HCT116 (cell line): Measurements from ENCODE around the gene KCNE4. TPM values are rescaled to one million over a fixed set of nuclear protein-coding genes. Genes with fewer than 3 reads are reported as not detected.

Experiments
- ATAC-seq: fragments of 200-7000 bp; cut with Tn5 transposase; 2 replicates; pipeline ENCODE4 v1.9.1; 2020; ENCODE audit warnings: mild to moderate bottlenecking, moderate library complexity
- BruUV-seq: library from RNA; stranded (reverse); fragments of 400-500 nt; replicated peaks from 2 replicates; lab custom pipeline; 2021; lab: Mats Ljungman, UMichigan
- CTCF ChIA-PET: fragments of 300-600 bp; sonication (Branson Sonifier 250); formaldehyde crosslinking; loops from one replicate; lab custom pipeline; 2021; ENCODE audit warnings: antibody characterized with exemption; lab: Charles Lee
- POLR2A ChIA-PET: fragments of 300-600, 350-600 bp; sonication (Branson Sonifier 250); formaldehyde crosslinking; loops from one replicate; lab custom pipeline; 2021; ENCODE audit warnings: antibody characterized with exemption; lab: Charles Lee
- RAD21 ChIA-PET, 2 experiments: fragments of 300-600 bp; sonication (Branson Sonifier 250); formaldehyde crosslinking; loops; one replicate each; lab custom pipeline; 2023; ENCODE audit warnings: low total read pairs in 2 of 2; ENCODE audit not compliant: uncharacterized antibody in 2 of 2, unreplicated experiment in 2 of 2, low non-redundant PET in 1 of 2; lab: Charles Lee
- DNase-seq: peaks from one replicate; pipeline ENCODE4 v3.0.0-alpha.2; 2010; ENCODE audit warnings: low read depth, low spot score
- H2AFZ ChIP-seq: fragments of 200-600 bp; shearing (Covaris generic), sonication (generic); 2 replicates; pipeline ENCODE4 v1.6.1; 2017; ENCODE audit warnings: low read depth, mixed run types, mixed read lengths, antibody characterized with exemption, low read length; ENCODE audit not compliant: poor library complexity, severe bottlenecking
- H3K27ac ChIP-seq: 2 replicates; pipeline ENCODE4 v1.5.1; 2012; ENCODE audit warnings: low read depth, low read length
- H3K27me3 ChIP-seq: fragments of 200-600 bp; sonication (generic); 2 replicates; pipeline ENCODE4 v1.6.1; 2016; ENCODE audit warnings: mixed run types, low read length, mixed read lengths; ENCODE audit not compliant: insufficient read depth
- H3K36me3 ChIP-seq, 2 experiments: fragments of 200-500 bp in 1 of 2; fragments of 200-600 bp in 1 of 2; sonication (Bioruptor generic) in 1 of 2; sonication (generic) in 1 of 2; 2 replicates each; pipeline versions ENCODE4 v1.5.1 to v1.6.1; 2014 to 2016; ENCODE audit warnings: low read length in 2 of 2, inconsistent platforms in 1 of 2, mixed read lengths in 1 of 2, mixed run types in 1 of 2; ENCODE audit not compliant: insufficient read depth in 2 of 2, control insufficient read depth in 1 of 2
- H3K4me1 ChIP-seq, 2 experiments: fragments of 200-600 bp in 1 of 2; sonication (generic) in 1 of 2; 2 replicates each; pipeline versions ENCODE4 v1.5.1 to v1.6.1; 2012 to 2017; ENCODE audit warnings: low read length in 2 of 2, inconsistent platforms in 1 of 2, mild to moderate bottlenecking in 1 of 2, mixed read lengths in 1 of 2, mixed run types in 1 of 2, moderate library complexity in 1 of 2; ENCODE audit not compliant: insufficient read depth in 2 of 2, control insufficient read depth in 1 of 2
- H3K4me2 ChIP-seq: fragments of 200-600 bp; sonication (generic); 2 replicates; pipeline ENCODE4 v1.6.1; 2017; ENCODE audit warnings: mixed run types, low read length, mixed read lengths
- H3K4me3 ChIP-seq, 2 experiments: fragments of 200-600 bp in 1 of 2; sonication (generic) in 1 of 2; replicated peaks in 1 of 2; 2 replicates each; pipeline ENCODE4 v1.5.1; 2011 to 2016; ENCODE audit warnings: low read length in 2 of 2, control low read depth in 1 of 2, low read depth in 1 of 2, mild to moderate bottlenecking in 1 of 2, mixed read lengths in 1 of 2, mixed run types in 1 of 2
- H3K79me2 ChIP-seq: fragments of 200-600 bp; sonication (generic); 2 replicates; pipeline ENCODE4 v1.6.1; 2017; ENCODE audit warnings: mild to moderate bottlenecking, mixed run types, low read length, moderate library complexity, mixed read lengths; ENCODE audit not compliant: insufficient read depth
- H3K9ac ChIP-seq: fragments of 200-600 bp; sonication (generic); 2 replicates; pipeline ENCODE4 v1.6.1; 2016; ENCODE audit warnings: low read length, mixed read lengths
- H3K9me2 ChIP-seq: fragments of 200-600 bp; sonication (generic), shearing (Covaris generic); 2 replicates; pipeline ENCODE4 v1.6.1; 2017; ENCODE audit warnings: mixed run types, mild to moderate bottlenecking, moderate library complexity; ENCODE audit not compliant: insufficient read depth
- H3K9me3 ChIP-seq, 2 experiments: fragments of 200-500 bp in 1 of 2; fragments of 200-600 bp in 1 of 2; sonication (Bioruptor generic) in 1 of 2; sonication (generic) in 1 of 2; 2 replicates each; pipeline ENCODE4 v1.6.1; 2014 to 2017; ENCODE audit warnings: low read length in 2 of 2, mixed read lengths in 2 of 2, inconsistent platforms in 1 of 2, low read depth in 1 of 2, mild to moderate bottlenecking in 1 of 2, mixed run types in 1 of 2, moderate library complexity in 1 of 2; ENCODE audit not compliant: control insufficient read depth in 1 of 2, insufficient read depth in 1 of 2
- H4K20me1 ChIP-seq: fragments of 200-600 bp; sonication (generic), shearing (Covaris generic); 2 replicates; pipeline ENCODE4 v1.6.1; 2017; ENCODE audit warnings: mixed run types, mild to moderate bottlenecking, moderate library complexity; ENCODE audit not compliant: insufficient read depth
- CBX3 ChIP-seq: IDR thresholded peaks from 2 replicates; pipeline ENCODE4 v1.6.1; 2012; ENCODE audit warnings: low read depth
- CEBPB ChIP-seq: IDR thresholded peaks from 2 replicates; pipeline ENCODE4 v1.6.1; 2012; ENCODE audit warnings: low read depth
- ELF1 ChIP-seq: IDR thresholded peaks from 2 replicates; pipeline ENCODE4 v1.6.1; 2012; ENCODE audit warnings: low read depth, borderline replicate concordance
- EZH2 ChIP-seq: fragments of 200-600 bp; sonication (generic); IDR thresholded peaks from 2 replicates; pipeline ENCODE4 v1.6.1; 2017; ENCODE audit warnings: antibody characterized with exemption, mixed run types
- EZH2phosphoT487 ChIP-seq: fragments of 200-600 bp; IDR thresholded peaks from 2 replicates; pipeline ENCODE4 v1.6.1; 2018; ENCODE audit warnings: antibody characterized with exemption, borderline replicate concordance
- FOSL1 ChIP-seq: IDR thresholded peaks from 2 replicates; pipeline ENCODE4 v1.6.1; 2012; ENCODE audit warnings: low read depth
- JUND ChIP-seq: IDR thresholded peaks from 2 replicates; pipeline ENCODE4 v1.6.1; 2012
- POLR2A ChIP-seq: IDR thresholded peaks from 2 replicates; pipeline ENCODE4 v1.7.0; 2011; ENCODE audit warnings: borderline replicate concordance; ENCODE audit not compliant: insufficient read depth, insufficient read length; ENCODE audit errors: extremely low read depth
- POLR2AphosphoS5 ChIP-seq: IDR thresholded peaks from 2 replicates; pipeline ENCODE4 v1.6.1; 2011; ENCODE audit warnings: mild to moderate bottlenecking, low read depth, low read length, moderate library complexity
- SIN3A ChIP-seq: IDR thresholded peaks from 2 replicates; pipeline ENCODE4 v1.6.1; 2012; ENCODE audit warnings: low read depth
- SRF ChIP-seq: IDR thresholded peaks from 2 replicates; pipeline ENCODE4 v1.6.1; 2012; ENCODE audit warnings: low read depth
- ZFX ChIP-seq: fragments of 450-650 bp; IDR thresholded peaks from 2 replicates; pipeline ENCODE4 v1.6.1; 2017
- ZNF274 ChIP-seq: fragments of 200-500 bp; sonication (Bioruptor generic); IDR thresholded peaks from 2 replicates; pipeline ENCODE4 v1.6.1; 2014; ENCODE audit warnings: mild to moderate bottlenecking, low read depth, low read length, inconsistent platforms
- intact Hi-C: fragments of 100-400 bp; cut with micrococcal nuclease; formaldehyde crosslinking; loops from 2 replicates; pipeline ENCODE4 v1.10.0; 2022
- total RNA-seq: library from RNA; stranded (reverse); gene quantifications from one replicate; pipeline ENCODE4 v1.2.1, GENCODE V29; 2021; ENCODE audit not compliant: unreplicated experiment
- TF ChIP-seq, protein P1 (sequence below): IDR thresholded peaks from 2 replicates; pipeline ENCODE4 v1.6.1; 2012
- TF ChIP-seq, protein P2 (sequence below): IDR thresholded peaks from 2 replicates; pipeline ENCODE4 v1.6.1; 2011; ENCODE audit warnings: mild to moderate bottlenecking, low read length, moderate library complexity; ENCODE audit not compliant: insufficient replicate concordance; ENCODE audit errors: extremely low read depth

Gene KCNE4
- total RNA-seq, 1 experiment from 2014 or later: not detected

DNA sequence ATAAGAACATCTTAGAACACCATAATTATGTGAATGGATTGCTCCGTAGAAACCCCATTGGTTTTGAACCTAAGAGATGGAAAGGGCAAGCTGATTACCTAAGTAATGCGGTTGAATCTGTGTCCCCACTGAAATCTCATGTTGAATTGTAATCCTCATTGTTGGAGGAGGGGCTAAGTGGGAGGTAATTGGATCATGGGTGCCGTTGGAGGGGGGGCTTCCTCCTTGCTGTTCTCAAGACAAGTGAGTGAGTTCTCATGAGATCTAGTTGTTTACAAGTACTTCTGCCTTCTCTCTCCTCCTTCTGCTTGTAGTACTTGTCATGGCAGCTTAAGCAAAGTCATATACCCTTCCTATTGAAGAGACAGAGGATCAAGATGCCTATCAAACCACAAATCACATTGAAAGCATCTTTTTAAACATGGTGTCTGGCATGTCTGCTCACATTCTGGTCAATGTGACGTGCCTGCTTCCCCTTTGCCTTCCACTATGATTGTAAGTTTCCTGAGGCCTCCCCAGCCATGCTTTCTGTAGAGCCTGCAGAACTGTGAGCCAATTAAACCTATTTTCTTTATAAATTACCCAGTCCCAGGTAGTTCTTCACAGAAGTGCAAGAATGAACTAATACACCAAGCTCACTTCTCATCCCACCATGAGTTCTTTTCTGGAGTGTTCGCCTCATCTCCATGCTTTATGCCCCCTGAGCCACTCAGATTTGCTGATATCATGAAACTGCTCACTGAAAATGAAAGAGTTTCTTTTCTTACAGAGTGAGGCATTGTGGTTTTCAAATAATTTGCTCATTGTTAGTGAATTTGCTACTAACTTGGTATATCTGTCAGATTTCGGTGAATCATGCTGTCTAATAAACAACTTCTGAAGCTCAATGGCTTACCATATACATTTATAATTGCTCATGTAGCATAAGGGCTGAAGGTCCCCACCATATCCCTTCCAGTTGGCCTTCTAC lies 23.6 kb downstream of the KCNE4 start:
- Histone ChIP-seq H3K9ac (no peak overlapping the region), H3K36me3 (no peaks in the 10 kb centered on the region), H3K4me2 (no peak overlapping the region), H3K4me3 (no peak overlapping the region), H3K27ac (no peak overlapping the region), H3K9me3 (no peaks in the 10 kb centered on the region), H3K27me3 (no peaks in the 10 kb centered on the region), H3K9me2 (no peaks in the 10 kb centered on the region), H2AFZ (no peak overlapping the region), H3K4me1 (peaks cover 0 to 5% of the 10 kb centered on the region in 2 experiments; a peak in 1 of 4 replicates), H3K79me2 (no peaks in the 10 kb centered on the region), H4K20me1 (no peaks in the 10 kb centered on the region)
- CTCF ChIA-PET: no interaction called here
- BruUV-seq: no TSS peak
- TF ChIP-seq POLR2A (no peak), FOSL1 (no peak), CBX3 (no peak), JUND (no peak)
- DNase-seq (no peak), ATAC-seq (no peak)
- intact Hi-C loops: no loop called here
- RAD21 ChIA-PET: no interaction called here
- POLR2A ChIA-PET: no interaction called here

DNA sequence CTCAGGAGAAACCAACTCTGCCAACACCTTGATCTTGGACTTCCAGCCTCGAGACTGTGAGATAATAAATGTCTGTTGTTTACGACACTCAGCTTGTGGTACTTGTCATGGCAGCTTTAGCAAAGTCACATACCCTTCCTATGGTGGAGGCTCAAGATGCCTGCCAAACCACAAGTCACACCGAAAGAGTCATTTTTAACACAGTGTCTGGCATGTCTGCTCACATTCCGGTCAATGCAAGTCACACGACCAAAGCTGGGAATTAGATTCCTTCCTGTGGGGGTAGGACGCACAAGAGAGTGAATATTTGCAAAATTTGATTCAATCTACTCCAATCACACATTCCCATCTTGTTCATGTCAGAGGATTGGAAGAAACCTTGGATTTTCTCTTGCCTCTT lies 24.6 kb downstream of the KCNE4 start:
- H3K9me2 ChIP-seq: no peaks in the 10 kb centered on the region
- H4K20me1 ChIP-seq: no peaks in the 10 kb centered on the region
- H3K9me3 ChIP-seq: no peaks in the 10 kb centered on the region
- intact Hi-C loops: no loop called here
- H3K27me3 ChIP-seq: no peaks in the 10 kb centered on the region
- H3K36me3 ChIP-seq: no peaks in the 10 kb centered on the region
- BruUV-seq: no TSS peak
- no peak overlapping the region for H3K4me2 ChIP-seq
- ATAC-seq (no peak), DNase-seq (no peak)
- H3K4me3 ChIP-seq: no peak overlapping the region
- CTCF ChIA-PET: no interaction called here
- H3K4me1 ChIP-seq: peaks cover 0 to 5% of the 10 kb centered on the region in 2 experiments; a peak in 1 of 4 replicates
- no peaks in the 10 kb centered on the region for H3K79me2 ChIP-seq
- POLR2A ChIA-PET: no interaction called here
- RAD21 ChIA-PET: no interaction called here
- no peak overlapping the region for H3K27ac ChIP-seq
- no peak overlapping the region for H2AFZ ChIP-seq
- TF ChIP-seq EZH2phosphoT487 (no peak), CBX3 (no peak), POLR2A (no peak), FOSL1 (no peak), EZH2 (no peak), SIN3A (no peak), POLR2AphosphoS5 (no peak), JUND (no peak), SRF (no peak), ZNF274 (no peak), ELF1 (no peak), ZFX (no peak), CEBPB (no peak)
- TF ChIP-seq, protein P1, sequence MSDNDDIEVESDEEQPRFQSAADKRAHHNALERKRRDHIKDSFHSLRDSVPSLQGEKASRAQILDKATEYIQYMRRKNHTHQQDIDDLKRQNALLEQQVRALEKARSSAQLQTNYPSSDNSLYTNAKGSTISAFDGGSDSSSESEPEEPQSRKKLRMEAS: no peak
- TF ChIP-seq, protein P2, sequence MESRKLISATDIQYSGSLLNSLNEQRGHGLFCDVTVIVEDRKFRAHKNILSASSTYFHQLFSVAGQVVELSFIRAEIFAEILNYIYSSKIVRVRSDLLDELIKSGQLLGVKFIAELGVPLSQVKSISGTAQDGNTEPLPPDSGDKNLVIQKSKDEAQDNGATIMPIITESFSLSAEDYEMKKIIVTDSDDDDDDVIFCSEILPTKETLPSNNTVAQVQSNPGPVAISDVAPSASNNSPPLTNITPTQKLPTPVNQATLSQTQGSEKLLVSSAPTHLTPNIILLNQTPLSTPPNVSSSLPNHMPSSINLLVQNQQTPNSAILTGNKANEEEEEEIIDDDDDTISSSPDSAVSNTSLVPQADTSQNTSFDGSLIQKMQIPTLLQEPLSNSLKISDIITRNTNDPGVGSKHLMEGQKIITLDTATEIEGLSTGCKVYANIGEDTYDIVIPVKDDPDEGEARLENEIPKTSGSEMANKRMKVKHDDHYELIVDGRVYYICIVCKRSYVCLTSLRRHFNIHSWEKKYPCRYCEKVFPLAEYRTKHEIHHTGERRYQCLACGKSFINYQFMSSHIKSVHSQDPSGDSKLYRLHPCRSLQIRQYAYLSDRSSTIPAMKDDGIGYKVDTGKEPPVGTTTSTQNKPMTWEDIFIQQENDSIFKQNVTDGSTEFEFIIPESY: no peak
- H3K9ac ChIP-seq: no peak overlapping the region
